ENCODE results near the gene WNT2B. TPM values are rescaled to one million over a fixed set of nuclear protein-coding genes. Genes with fewer than 3 reads are reported as not detected.

Gene WNT2B
- total RNA-seq, 1 donor from 2014 or later, result 0.51 TPM

GRCh38 chr1:112527266-112528010, 18.7 kb downstream of the WNT2B start:
- DNase-seq (ENCODE audit: low read depth in 2 of 2), result no peak

GRCh38 chr1:112528076-112528475, 19.3 kb downstream of the WNT2B start:
- no peak for DNase-seq (ENCODE audit: low read depth in 2 of 2)

- DNase-seq (ENCODE audit: low read depth in 2 of 2), result no peak
These were observed 20.5 kb downstream of the WNT2B start for GRCh38 chr1:112529301-112529700.

GRCh38 chr1:112530832-112531231, 22.1 kb downstream of the WNT2B start:
- DNase-seq (ENCODE audit: low read depth in 2 of 2), result no peak

- no peak for DNase-seq (ENCODE audit: low read depth in 2 of 2)
These were observed 23.3 kb downstream of the WNT2B start for GRCh38 chr1:112532064-112532463.

GRCh38 chr1:112533029-112533428, 24.3 kb downstream of the WNT2B start:
- no peak for DNase-seq (ENCODE audit: low read depth in 2 of 2)

GRCh38 chr1:112536561-112536960, 27.8 kb downstream of the WNT2B start:
- no peak for DNase-seq (ENCODE audit: low read depth in 2 of 2)

GRCh38 chr1:112537456-112537855, 28.7 kb downstream of the WNT2B start:
- DNase-seq (ENCODE audit: low read depth in 2 of 2), result no peak

GRCh38 chr1:112538883-112539282, 30.1 kb downstream of the WNT2B start:
- DNase-seq (ENCODE audit: low read depth in 2 of 2), result no peak

- DNase-seq (ENCODE audit: low read depth in 2 of 2), result no peak
These were observed 31.5 kb downstream of the WNT2B start for GRCh38 chr1:112540226-112540794.

- DNase-seq (ENCODE audit: low read depth in 2 of 2), result no peak
These were observed 32.5 kb downstream of the WNT2B start for GRCh38 chr1:112541299-112541698.

GRCh38 chr1:112542206-112542973, 33.6 kb downstream of the WNT2B start:
- no peak for DNase-seq (ENCODE audit: low read depth in 2 of 2)

GRCh38 chr1:112544011-112544688, 35.4 kb downstream of the WNT2B start:
- DNase-seq (ENCODE audit: low read depth in 2 of 2), result peak; percentile 85 to 91

- peak in 1 of 2 donors; percentile 9 for DNase-seq (ENCODE audit: low read depth in 2 of 2)
These were observed 36.0 kb downstream of the WNT2B start for GRCh38 chr1:112544751-112545150.

GRCh38 chr1:112546076-112546475, 37.3 kb downstream of the WNT2B start:
- no peak for DNase-seq (ENCODE audit: low read depth in 2 of 2)

- no peak for DNase-seq (ENCODE audit: low read depth in 2 of 2)
These were observed 39.8 kb downstream of the WNT2B start for GRCh38 chr1:112548547-112548946.

GRCh38 chr1:112549590-112549989, 40.8 kb downstream of the WNT2B start:
- no peak for DNase-seq (ENCODE audit: low read depth in 2 of 2)

- peak in 1 of 2 donors; percentile 20 for DNase-seq (ENCODE audit: low read depth in 2 of 2)
These were observed 45.6 kb downstream of the WNT2B start for GRCh38 chr1:112554411-112554810.

GRCh38 chr1:112557385-112557784, 48.6 kb downstream of the WNT2B start:
- DNase-seq (ENCODE audit: low read depth in 2 of 2), result peak in 1 of 2 donors; percentile 11

GRCh38 chr1:112558634-112559033, 49.9 kb downstream of the WNT2B start:
- DNase-seq (ENCODE audit: low read depth in 2 of 2), result no peak

GRCh38 chr1:112563341-112563740, 54.6 kb downstream of the WNT2B start:
- peak in 1 of 2 donors; percentile 43 for DNase-seq (ENCODE audit: low read depth in 2 of 2)

GRCh38 chr1:112564081-112564480, 55.3 kb downstream of the WNT2B start:
- DNase-seq (ENCODE audit: low read depth in 2 of 2), result no peak
